ENCODE data around the gene GPR52.

DNA sequence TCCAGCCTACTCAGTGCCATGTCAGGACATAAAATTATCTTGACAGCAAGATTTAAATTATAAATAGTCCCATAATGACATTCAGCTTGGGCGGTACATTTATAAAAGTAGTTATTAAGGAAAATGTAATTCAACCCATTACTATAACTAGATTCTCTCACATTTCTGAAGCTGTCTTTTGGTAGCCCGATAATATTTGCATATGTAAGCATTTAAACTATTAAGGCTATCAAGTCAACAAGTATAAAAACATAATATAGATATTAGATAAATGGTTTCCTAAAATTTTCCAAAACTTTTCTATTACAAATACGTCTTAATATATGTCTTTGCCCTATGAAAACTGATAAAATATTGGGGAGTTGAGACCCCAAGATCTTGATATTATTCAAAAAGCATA is 21.6 kb upstream of the GPR52 start:
- TF ChIP-seq, protein P1, sequence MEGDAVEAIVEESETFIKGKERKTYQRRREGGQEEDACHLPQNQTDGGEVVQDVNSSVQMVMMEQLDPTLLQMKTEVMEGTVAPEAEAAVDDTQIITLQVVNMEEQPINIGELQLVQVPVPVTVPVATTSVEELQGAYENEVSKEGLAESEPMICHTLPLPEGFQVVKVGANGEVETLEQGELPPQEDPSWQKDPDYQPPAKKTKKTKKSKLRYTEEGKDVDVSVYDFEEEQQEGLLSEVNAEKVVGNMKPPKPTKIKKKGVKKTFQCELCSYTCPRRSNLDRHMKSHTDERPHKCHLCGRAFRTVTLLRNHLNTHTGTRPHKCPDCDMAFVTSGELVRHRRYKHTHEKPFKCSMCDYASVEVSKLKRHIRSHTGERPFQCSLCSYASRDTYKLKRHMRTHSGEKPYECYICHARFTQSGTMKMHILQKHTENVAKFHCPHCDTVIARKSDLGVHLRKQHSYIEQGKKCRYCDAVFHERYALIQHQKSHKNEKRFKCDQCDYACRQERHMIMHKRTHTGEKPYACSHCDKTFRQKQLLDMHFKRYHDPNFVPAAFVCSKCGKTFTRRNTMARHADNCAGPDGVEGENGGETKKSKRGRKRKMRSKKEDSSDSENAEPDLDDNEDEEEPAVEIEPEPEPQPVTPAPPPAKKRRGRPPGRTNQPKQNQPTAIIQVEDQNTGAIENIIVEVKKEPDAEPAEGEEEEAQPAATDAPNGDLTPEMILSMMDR (IDR thresholded peaks at IDR 0.05), result no peak
- TF ChIP-seq POLR2A (IDR thresholded peaks at IDR 0.05), result no peak
